Right ventricle myocardium inferior (tissue), 1 donor: ENCODE data around the gene CFAP99. TPM values are rescaled to one million over a fixed set of nuclear protein-coding genes. Genes with fewer than 3 reads are reported as not detected.

Experiments used
- ATAC-seq: fragments of 200-7000 bp; cut with Tn5 transposase; one replicate; pipeline ENCODE4 v1.9.1; 2020; ENCODE audit warnings: mild to moderate bottlenecking, moderate library complexity
- DNase-seq: peaks from one replicate; pipeline ENCODE4 v3.0.0; 2021; ENCODE audit errors: missing footprints
- intact Hi-C: fragments of 100-400 bp; cut with DNase I; formaldehyde crosslinking; loops from one replicate; pipeline ENCODE4 v1.11.0; 2022
- total RNA-seq: library from RNA; stranded (reverse); fragmentation: NEBNext Ultra II Directional; extraction: Animal tissue kit (Norgen Biotek cat#: 25700); gene quantifications from one replicate; pipeline ENCODE4 v1.2.1, GENCODE V29; 2021
- donor health status: DM: no; HTN: yes; CAD: no; lungs with severe emphysema.

Gene CFAP99
- total RNA-seq, 1 donor from 2014 or later = not detected

GRCh38 chr4:2482693-2483092, 63.9 kb downstream of the CFAP99 start:
- ATAC-seq = peak; percentile 76
- no peak for DNase-seq
- intact Hi-C loops = loop anchor here (1.0 kb wide), 1 partner anchor 13 kb away; no protein-coding TSS in a partner anchor

- intact Hi-C loops = no loop called here
- ATAC-seq = no peak
- DNase-seq = no peak
Measured at GRCh38 chr4:2483237-2483636, 64.5 kb downstream of the CFAP99 start.

DNA sequence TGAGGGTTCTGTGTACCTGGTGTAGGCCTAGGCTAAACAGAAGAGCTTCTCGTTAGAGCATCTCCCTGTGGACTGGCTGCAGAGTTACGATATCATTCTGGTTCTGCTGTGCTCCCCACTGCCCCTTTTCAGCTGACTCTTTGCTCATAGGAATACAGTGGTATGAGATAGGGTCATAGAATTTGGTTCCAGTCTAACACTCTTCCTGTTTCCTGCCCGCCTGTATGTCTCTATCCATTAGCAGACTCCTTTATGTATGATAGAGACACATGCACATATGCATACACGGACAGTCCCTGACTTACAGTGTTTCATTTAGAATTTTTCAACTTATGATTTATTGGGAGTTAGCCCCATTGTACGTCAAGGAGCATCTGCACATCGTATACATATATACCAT, 65.4 kb downstream of the CFAP99 start:
- DNase-seq (no peak), ATAC-seq (no peak)
- intact Hi-C loops = no loop called here

GRCh38 chr4:2484993-2485392, 66.2 kb downstream of the CFAP99 start:
- intact Hi-C loops = no loop called here
- peak; percentile 80 for ATAC-seq
- DNase-seq = peak; percentile 92

DNA sequence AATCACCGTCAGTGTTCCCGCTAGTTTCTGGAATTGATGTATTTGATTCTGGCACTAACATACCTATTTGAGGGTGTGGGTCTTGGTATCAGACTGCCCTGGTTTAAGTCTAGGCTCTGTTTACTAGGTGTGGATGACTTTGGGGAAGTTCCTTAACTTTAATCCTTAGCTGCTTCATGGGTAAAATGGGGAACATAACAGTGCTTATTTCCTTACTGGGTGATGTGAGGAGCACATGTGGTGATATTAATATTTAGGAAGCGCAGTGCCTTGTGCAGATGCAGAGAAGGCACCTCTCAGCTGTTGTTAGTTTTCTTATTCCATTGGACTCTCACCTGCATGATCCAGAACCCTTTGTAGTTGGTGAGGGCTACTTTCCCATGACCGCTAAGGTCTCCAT, 67.2 kb downstream of the CFAP99 start:
- DNase-seq = no peak
- no peak for ATAC-seq
- intact Hi-C loops = no loop called here

DNA sequence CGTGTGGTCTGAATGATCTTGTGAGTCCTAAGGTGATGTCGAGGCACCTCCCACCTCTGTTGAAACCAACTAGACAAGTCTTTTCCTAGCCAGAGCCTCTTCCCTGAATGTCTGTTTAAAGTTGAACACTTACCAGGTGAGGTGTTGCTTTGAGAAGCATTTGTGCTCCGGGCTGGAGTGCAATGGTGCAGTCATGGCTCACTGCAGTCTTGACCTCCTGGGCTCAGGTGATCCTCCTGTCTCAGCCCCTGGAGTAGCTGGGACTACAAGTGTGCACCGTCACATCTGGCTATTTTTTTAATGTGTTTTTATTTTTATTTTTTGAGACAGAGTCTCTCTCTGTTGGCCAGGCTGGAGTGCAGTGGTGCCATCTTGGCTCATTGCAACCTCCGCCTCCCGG, 68.2 kb downstream of the CFAP99 start:
- intact Hi-C loops = no loop called here
- no peak for ATAC-seq

DNA sequence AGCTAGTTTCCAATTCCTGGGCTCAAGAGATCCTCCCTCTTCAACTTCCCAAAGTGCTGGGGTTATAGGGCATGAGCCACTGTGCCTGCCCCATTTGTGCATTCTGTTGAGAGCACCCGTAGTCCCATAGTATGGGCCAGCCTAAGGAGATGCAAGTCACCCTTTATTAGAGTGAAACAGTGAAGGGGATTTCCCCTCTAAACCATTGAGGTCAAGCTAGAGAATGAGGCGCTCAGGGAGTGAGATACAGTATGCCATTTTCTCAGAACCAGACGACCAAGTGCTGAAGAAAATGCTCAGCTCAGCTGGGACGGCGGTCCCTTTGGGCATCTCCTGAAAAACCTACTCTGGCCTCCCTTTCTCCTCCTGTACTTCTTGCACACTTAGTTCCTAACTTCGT, 68.9 kb downstream of the CFAP99 start:
- no peak for ATAC-seq
- no peak for DNase-seq
- intact Hi-C loops = no loop called here

More for the DNA sequence above, 68.2 kb downstream of the CFAP99 start:
- DNase-seq = no peak

DNA sequence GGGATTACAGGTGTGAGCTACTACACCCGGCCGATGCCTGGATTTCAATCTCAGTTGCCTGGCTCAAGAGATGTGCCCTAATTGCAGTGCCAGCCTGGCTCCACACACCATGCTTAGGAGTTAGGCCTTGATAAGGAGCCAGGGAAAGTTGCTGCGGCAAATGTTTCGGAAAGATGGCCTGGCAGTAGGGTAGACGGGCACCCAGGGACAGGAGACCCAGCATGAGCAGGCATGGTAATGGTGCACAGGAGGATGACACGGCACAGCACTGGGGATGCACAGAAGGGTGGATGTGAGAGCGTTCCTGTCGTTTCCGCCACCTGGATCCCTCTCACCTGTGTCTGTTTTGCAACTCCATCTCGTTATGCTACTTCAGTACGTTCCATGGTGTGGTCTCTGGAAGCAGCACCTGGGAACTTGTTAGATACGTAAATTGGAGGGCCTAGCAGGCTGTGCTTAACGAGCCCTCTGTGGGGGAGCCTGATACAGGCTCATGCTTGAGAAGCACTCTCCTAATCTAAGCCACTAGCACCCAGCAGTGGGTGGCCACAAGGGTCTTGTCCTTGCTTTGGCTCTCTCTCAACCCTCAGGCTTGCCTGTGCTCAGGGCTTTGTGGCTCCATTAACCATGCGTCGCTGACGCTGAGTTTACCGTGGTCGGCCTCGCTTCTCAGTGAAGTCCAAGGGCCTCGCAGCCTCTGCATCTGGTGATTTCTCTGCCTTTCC, 70.5 kb downstream of the CFAP99 start:
- DNase-seq (no peak), ATAC-seq (no peak)
- intact Hi-C loops = no loop called here

- intact Hi-C loops = no loop called here
- no peak for DNase-seq
- no peak for ATAC-seq
Measured at GRCh38 chr4:2489841-2490552, 71.2 kb downstream of the CFAP99 start.

DNA sequence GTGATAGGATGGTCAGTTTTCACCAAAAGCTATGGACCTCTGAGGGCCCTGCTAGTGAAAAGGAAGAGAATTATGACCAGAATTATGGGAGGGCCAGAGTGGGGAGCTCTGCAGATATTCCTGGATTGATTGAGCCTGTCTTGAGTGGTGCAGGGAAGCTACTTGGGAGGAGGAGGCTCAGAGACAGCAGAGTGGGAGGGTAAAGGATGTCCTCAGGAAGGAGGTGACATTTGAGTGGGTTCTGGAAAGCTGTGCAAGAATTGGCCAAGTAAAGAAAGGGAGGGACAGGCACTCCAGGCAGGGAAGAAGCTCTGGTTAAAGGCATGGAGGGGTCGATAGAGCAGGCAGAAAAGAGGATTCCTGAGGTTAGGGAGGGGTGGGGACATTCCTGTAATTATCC, 74.2 kb downstream of the CFAP99 start:
- intact Hi-C loops = no loop called here
- ATAC-seq = no peak

GRCh38 chr4:2494992-2495391, 76.2 kb downstream of the CFAP99 start:
- ATAC-seq (peak; percentile 54), DNase-seq (no peak)
- intact Hi-C loops = loop anchor here (1.0 kb wide), 1 partner anchor 13 kb away; no protein-coding TSS in a partner anchor

More for the DNA sequence above, 74.2 kb downstream of the CFAP99 start:
- DNase-seq = no peak

DNA sequence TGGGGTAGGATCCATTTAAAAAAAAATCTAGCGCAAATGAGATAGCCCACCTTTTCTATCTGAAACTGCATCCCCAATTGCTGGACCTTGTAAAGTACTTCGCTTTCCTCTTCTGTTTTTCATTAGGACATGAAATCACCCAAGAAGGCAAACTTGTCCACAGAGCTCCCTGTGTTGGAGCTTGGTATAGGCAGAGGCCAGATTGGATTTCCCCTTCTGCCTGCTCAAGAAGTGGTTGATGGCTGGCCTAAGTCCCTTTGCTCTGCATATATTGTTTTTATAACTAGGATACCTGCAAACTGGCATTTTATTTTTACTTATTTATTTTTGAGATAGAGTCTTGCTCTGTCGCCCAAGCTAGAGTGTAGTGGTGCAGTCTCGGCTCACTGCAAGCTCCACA, 78.6 kb downstream of the CFAP99 start:
- ATAC-seq (no peak), DNase-seq (no peak)
- intact Hi-C loops = no loop called here

DNA sequence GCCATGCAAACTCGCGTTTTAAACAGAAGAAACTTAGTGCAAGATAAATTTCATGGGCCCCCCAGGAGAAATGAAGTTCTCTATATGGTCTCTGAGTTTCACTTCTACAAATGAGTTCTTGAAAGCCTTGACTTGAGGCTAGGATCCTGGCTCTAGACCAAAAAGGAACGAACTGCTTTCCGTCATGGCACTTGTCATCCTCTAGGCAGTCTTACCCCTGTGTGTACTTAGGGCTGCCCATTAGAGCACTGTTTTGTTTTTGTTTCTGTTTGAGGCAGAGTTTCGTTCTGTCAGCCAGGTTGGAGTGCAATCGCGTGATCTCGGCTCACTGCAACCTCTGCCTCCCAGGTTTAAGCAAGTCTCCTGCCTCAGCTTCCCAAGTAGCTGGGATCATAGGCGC, 79.2 kb downstream of the CFAP99 start:
- DNase-seq (no peak), ATAC-seq (no peak)
- intact Hi-C loops = no loop called here

DNA sequence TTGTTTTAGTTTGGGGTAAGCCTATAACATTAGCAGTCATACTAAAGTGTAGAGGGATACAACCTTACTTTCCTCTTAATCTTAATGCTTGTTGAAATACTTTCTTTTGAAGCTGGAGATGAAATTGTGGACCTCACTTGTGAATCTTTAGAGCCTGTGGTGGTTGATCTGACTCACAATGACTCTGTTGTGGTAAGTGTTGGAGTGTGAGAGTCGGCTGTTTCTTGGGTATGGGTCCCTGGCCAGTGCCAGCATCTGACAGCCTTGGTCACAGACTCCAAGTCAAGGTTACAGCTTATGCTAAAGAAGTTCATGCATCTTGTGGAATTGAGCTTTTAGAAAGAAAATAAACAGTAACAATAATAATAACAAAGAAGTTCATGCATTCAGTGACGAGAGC, 81.8 kb downstream of the CFAP99 start:
- no peak for ATAC-seq
- intact Hi-C loops = no loop called here

GRCh38 chr4:2501034-2501594, 82.4 kb downstream of the CFAP99 start:
- DNase-seq (no peak), ATAC-seq (no peak)
- intact Hi-C loops = no loop called here

More for the DNA sequence above, 81.8 kb downstream of the CFAP99 start:
- DNase-seq = no peak

DNA sequence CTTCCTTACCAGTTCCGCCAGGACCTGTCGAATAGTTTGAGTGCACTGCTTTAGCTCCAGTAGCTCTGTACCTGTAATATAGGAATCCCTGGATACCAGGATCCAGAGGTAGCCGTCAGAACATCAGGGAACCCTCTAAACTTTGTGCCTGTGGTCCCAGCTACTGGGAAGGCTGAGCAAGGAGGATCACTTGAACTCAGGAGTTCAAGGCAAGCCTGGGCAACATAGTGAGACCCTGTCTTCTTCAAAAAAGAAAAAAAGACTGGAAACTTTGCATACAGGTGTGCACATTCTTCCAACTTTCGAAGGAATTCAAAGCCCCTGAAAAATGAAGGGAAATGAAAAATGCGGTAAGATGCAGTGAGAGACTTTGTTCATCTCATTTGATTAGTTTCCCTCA, 85.1 kb downstream of the CFAP99 start:
- ATAC-seq (no peak), DNase-seq (no peak)
- intact Hi-C loops = loop anchor here (1.0 kb wide), 1 partner anchor 32 kb away; the partner anchor contains the start of gene FAM193A

GRCh38 chr4:2507259-2507658, 88.5 kb downstream of the CFAP99 start:
- DNase-seq (no peak), ATAC-seq (no peak)
- intact Hi-C loops = no loop called here

DNA sequence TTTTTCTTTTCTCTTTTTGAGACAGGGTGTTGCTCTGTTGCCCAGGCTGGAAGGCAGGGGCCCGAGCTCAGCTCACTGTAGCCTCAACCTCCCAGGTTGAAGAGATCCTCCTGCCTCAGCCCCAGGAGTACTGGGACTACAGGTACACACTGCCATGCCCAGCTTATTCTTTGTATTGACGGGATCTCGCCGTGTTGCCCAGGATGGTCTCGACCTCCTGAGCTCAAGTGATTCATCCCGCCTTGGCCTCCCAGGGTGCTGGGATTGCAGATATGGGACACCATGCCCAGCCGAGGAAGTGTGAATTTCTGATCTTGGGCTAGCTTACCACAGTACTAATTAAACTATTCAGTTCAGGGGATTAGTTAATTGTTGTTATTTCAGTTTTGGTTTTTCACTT, 89.1 kb downstream of the CFAP99 start:
- intact Hi-C loops = no loop called here
- ATAC-seq = no peak
- DNase-seq = no peak

DNA sequence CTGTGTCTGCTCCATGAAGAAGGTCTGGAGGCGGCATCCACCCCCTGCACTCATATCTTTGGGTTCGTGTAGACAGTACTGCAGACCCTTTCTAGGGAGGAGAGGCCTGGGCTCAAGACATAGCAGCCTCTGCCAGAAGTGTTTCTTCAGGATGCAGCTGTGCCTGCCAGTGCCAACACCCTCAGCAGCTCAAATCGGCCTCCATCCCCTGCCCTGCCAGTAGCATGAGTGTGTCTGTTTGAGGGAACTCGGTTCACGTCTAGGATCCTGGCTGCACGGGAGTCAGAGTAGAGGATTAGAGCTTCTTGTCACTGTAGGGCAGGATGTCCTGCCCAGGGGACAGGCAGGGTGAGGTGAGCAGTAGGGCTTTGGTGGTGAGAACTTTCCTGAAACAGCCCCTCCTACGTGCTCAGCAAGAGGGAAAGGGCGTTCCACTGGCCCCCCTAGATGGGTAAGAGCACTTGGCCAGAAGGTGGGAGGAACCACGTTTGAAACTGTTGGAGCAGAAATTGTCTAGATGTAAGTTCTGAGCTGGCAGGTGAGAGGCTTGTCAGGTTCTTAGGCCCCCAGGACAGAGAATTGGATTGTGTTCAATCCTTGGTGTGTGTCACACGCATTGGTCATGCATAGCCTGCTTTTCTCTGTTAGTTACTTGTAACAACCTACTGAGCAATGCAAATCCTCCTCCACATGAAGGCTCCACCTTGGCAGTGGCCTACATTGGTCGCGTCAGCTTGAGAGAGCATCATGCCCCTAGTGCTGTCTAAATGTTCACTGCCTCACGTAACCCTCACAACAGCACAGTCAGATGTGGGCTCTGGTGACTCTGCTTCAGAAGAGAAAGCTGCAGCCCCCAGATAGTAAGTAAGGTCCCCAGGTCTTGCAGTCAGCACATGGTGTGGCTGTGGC, 91.8 kb downstream of the CFAP99 start:
- intact Hi-C loops = no loop called here
- DNase-seq = no peak
- ATAC-seq = no peak
